ENCODE measurements around the gene ABCA12. TPM values are rescaled to one million over a fixed set of nuclear protein-coding genes. Genes with fewer than 3 reads are reported as not detected.

The ABCA12 gene
- total and polyA plus RNA-seq, 4 donors = 0.10 to 0.22 (median 0.15) TPM

GRCh38 chr2:215098875-215099274, 39.6 kb downstream of the ABCA12 start:
- H3K9me3 ChIP-seq (ENCODE audit: control insufficient read depth, insufficient read depth, low read length) = no peaks in the 10 kb centered on the region
- no peak overlapping the region for H3K4me3 ChIP-seq (ENCODE audit: low read depth, low read length)
- DNase-seq (ENCODE audit: low read depth in 4 of 6, low spot score in 6 of 6) = no peak
- no peaks in the 10 kb centered on the region for H3K27me3 ChIP-seq (ENCODE audit: control insufficient read depth, insufficient read depth, low read length)
- H3K27ac ChIP-seq (ENCODE audit: low read depth, low read length) = no peak overlapping the region
- H3K36me3 ChIP-seq (ENCODE audit: control insufficient read depth, insufficient read depth, low read length) = no peaks in the 10 kb centered on the region
- H3K4me1 ChIP-seq (ENCODE audit: control insufficient read depth, insufficient read depth, low read length) = no peaks in the 10 kb centered on the region
- WGBS (ENCODE audit: insufficient coverage) = 97% methylated on average over 6 of the region's 6 CpGs

- Histone ChIP-seq H3K27me3 (ENCODE audit: control insufficient read depth, insufficient read depth, low read length) (no peaks in the 10 kb centered on the region), H3K4me1 (ENCODE audit: control insufficient read depth, insufficient read depth, low read length) (no peaks in the 10 kb centered on the region)
- 96% methylated on average over 3 of the region's 5 CpGs for WGBS (ENCODE audit: insufficient coverage)
Observed at GRCh38 chr2:215084080-215084479, 54.3 kb downstream of the ABCA12 start.

GRCh38 chr2:215083146-215083545, 55.3 kb downstream of the ABCA12 start:
- Histone ChIP-seq H3K4me3 (ENCODE audit: low read depth, low read length) (no peak overlapping the region), H3K4me1 (ENCODE audit: control insufficient read depth, insufficient read depth, low read length) (no peaks in the 10 kb centered on the region), H3K36me3 (ENCODE audit: control insufficient read depth, insufficient read depth, low read length) (no peaks in the 10 kb centered on the region), H3K27me3 (ENCODE audit: control insufficient read depth, insufficient read depth, low read length) (no peaks in the 10 kb centered on the region), H3K9me3 (ENCODE audit: control insufficient read depth, insufficient read depth, low read length) (no peaks in the 10 kb centered on the region), H3K27ac (ENCODE audit: low read depth, low read length) (no peak overlapping the region)
- WGBS (ENCODE audit: insufficient coverage) = 63% methylated on average over 1 of the region's 4 CpGs
- no peak for DNase-seq (ENCODE audit: low read depth in 4 of 6, low spot score in 6 of 6)

More at GRCh38 chr2:215084080-215084479, 54.3 kb downstream of the ABCA12 start:
- no peak for DNase-seq (ENCODE audit: low read depth in 4 of 6, low spot score in 6 of 6)
- H3K36me3 ChIP-seq (ENCODE audit: control insufficient read depth, insufficient read depth, low read length) = no peaks in the 10 kb centered on the region
- H3K27ac ChIP-seq (ENCODE audit: low read depth, low read length) = no peak overlapping the region
- H3K4me3 ChIP-seq (ENCODE audit: low read depth, low read length) = no peak overlapping the region
- no peaks in the 10 kb centered on the region for H3K9me3 ChIP-seq (ENCODE audit: control insufficient read depth, insufficient read depth, low read length)

- DNase-seq (ENCODE audit: low read depth in 4 of 6, low spot score in 6 of 6) = no peak
- Histone ChIP-seq H3K36me3 (ENCODE audit: control insufficient read depth, insufficient read depth, low read length) (no peaks in the 10 kb centered on the region), H3K27ac (ENCODE audit: low read depth, low read length) (no peak overlapping the region), H3K4me3 (ENCODE audit: low read depth, low read length) (no peak overlapping the region), H3K27me3 (ENCODE audit: control insufficient read depth, insufficient read depth, low read length) (no peaks in the 10 kb centered on the region), H3K9me3 (ENCODE audit: control insufficient read depth, insufficient read depth, low read length) (no peaks in the 10 kb centered on the region), H3K4me1 (ENCODE audit: control insufficient read depth, insufficient read depth, low read length) (no peaks in the 10 kb centered on the region)
Observed at GRCh38 chr2:215082446-215082845, 56.0 kb downstream of the ABCA12 start.

GRCh38 chr2:215080545-215080944, 57.9 kb downstream of the ABCA12 start:
- no peak overlapping the region for H3K27ac ChIP-seq (ENCODE audit: low read depth, low read length)
- no peaks in the 10 kb centered on the region for H3K4me1 ChIP-seq (ENCODE audit: control insufficient read depth, insufficient read depth, low read length)
- no peaks in the 10 kb centered on the region for H3K36me3 ChIP-seq (ENCODE audit: control insufficient read depth, insufficient read depth, low read length)
- DNase-seq (ENCODE audit: low read depth in 4 of 6, low spot score in 6 of 6) = peak in 1 of 6 donors; percentile 43
- H3K9me3 ChIP-seq (ENCODE audit: control insufficient read depth, insufficient read depth, low read length) = no peaks in the 10 kb centered on the region
- no peak overlapping the region for H3K4me3 ChIP-seq (ENCODE audit: low read depth, low read length)
- H3K27me3 ChIP-seq (ENCODE audit: control insufficient read depth, insufficient read depth, low read length) = no peaks in the 10 kb centered on the region
- 20% methylated on average over 1 of the region's 4 CpGs for WGBS (ENCODE audit: insufficient coverage)

- H3K4me3 ChIP-seq (ENCODE audit: low read depth, low read length) = no peak overlapping the region
- no CpG with 5 or more reads among the region's 3 CpGs for WGBS (ENCODE audit: insufficient coverage)
- no peaks in the 10 kb centered on the region for H3K36me3 ChIP-seq (ENCODE audit: control insufficient read depth, insufficient read depth, low read length)
- H3K9me3 ChIP-seq (ENCODE audit: control insufficient read depth, insufficient read depth, low read length) = no peaks in the 10 kb centered on the region
- no peaks in the 10 kb centered on the region for H3K4me1 ChIP-seq (ENCODE audit: control insufficient read depth, insufficient read depth, low read length)
- H3K27me3 ChIP-seq (ENCODE audit: control insufficient read depth, insufficient read depth, low read length) = no peaks in the 10 kb centered on the region
- DNase-seq (ENCODE audit: low read depth in 4 of 6, low spot score in 6 of 6) = no peak
- H3K27ac ChIP-seq (ENCODE audit: low read depth, low read length) = no peak overlapping the region
Observed at GRCh38 chr2:215071676-215072075, 66.8 kb downstream of the ABCA12 start.

GRCh38 chr2:215068399-215068798, 70.0 kb downstream of the ABCA12 start:
- WGBS (ENCODE audit: insufficient coverage) = 74% methylated on average over 2 of the region's 2 CpGs
- DNase-seq (ENCODE audit: low read depth in 4 of 6, low spot score in 6 of 6) = no peak

GRCh38 chr2:215066124-215066523, 72.3 kb downstream of the ABCA12 start:
- Histone ChIP-seq H3K4me1 (ENCODE audit: control insufficient read depth, insufficient read depth, low read length) (no peaks in the 10 kb centered on the region), H3K27me3 (ENCODE audit: control insufficient read depth, insufficient read depth, low read length) (no peaks in the 10 kb centered on the region), H3K4me3 (ENCODE audit: low read depth, low read length) (no peak overlapping the region), H3K9me3 (ENCODE audit: control insufficient read depth, insufficient read depth, low read length) (no peaks in the 10 kb centered on the region), H3K36me3 (ENCODE audit: control insufficient read depth, insufficient read depth, low read length) (no peaks in the 10 kb centered on the region), H3K27ac (ENCODE audit: low read depth, low read length) (no peak overlapping the region)
- DNase-seq (ENCODE audit: low read depth in 4 of 6, low spot score in 6 of 6) = no peak
- no CpG with 5 or more reads among the region's 2 CpGs for WGBS (ENCODE audit: insufficient coverage)

More at GRCh38 chr2:215068399-215068798, 70.0 kb downstream of the ABCA12 start:
- Histone ChIP-seq H3K36me3 (ENCODE audit: control insufficient read depth, insufficient read depth, low read length) (no peaks in the 10 kb centered on the region), H3K27ac (ENCODE audit: low read depth, low read length) (no peak overlapping the region), H3K27me3 (ENCODE audit: control insufficient read depth, insufficient read depth, low read length) (no peaks in the 10 kb centered on the region), H3K4me1 (ENCODE audit: control insufficient read depth, insufficient read depth, low read length) (no peaks in the 10 kb centered on the region), H3K9me3 (ENCODE audit: control insufficient read depth, insufficient read depth, low read length) (no peaks in the 10 kb centered on the region), H3K4me3 (ENCODE audit: low read depth, low read length) (no peak overlapping the region)

- no peak for DNase-seq (ENCODE audit: low read depth in 4 of 6, low spot score in 6 of 6)
- no peak overlapping the region for H3K27ac ChIP-seq (ENCODE audit: low read depth, low read length)
- H3K36me3 ChIP-seq (ENCODE audit: control insufficient read depth, insufficient read depth, low read length) = no peaks in the 10 kb centered on the region
- no CpG with 5 or more reads among the region's 2 CpGs for WGBS (ENCODE audit: insufficient coverage)
- H3K4me3 ChIP-seq (ENCODE audit: low read depth, low read length) = no peak overlapping the region
- H3K27me3 ChIP-seq (ENCODE audit: control insufficient read depth, insufficient read depth, low read length) = no peaks in the 10 kb centered on the region
- no peaks in the 10 kb centered on the region for H3K9me3 ChIP-seq (ENCODE audit: control insufficient read depth, insufficient read depth, low read length)
- no peaks in the 10 kb centered on the region for H3K4me1 ChIP-seq (ENCODE audit: control insufficient read depth, insufficient read depth, low read length)
Observed at GRCh38 chr2:215063526-215063925, 74.9 kb downstream of the ABCA12 start.

GRCh38 chr2:215060861-215061536, 77.4 kb downstream of the ABCA12 start:
- DNase-seq (ENCODE audit: low read depth in 4 of 6, low spot score in 6 of 6) = peak in 5 of 6 donors; percentile 11 to 81 (median 26)
- Histone ChIP-seq H3K36me3 (ENCODE audit: control insufficient read depth, insufficient read depth, low read length) (no peaks in the 10 kb centered on the region), H3K4me3 (ENCODE audit: low read depth, low read length) (no peak overlapping the region), H3K27ac (ENCODE audit: low read depth, low read length) (no peak overlapping the region), H3K4me1 (ENCODE audit: control insufficient read depth, insufficient read depth, low read length) (no peaks in the 10 kb centered on the region), H3K9me3 (ENCODE audit: control insufficient read depth, insufficient read depth, low read length) (no peaks in the 10 kb centered on the region), H3K27me3 (ENCODE audit: control insufficient read depth, insufficient read depth, low read length) (no peaks in the 10 kb centered on the region)
- WGBS (ENCODE audit: insufficient coverage) = no CpG with 5 or more reads among the region's 7 CpGs

All from spinal cord (tissue), 10 donors.